GM18870 (cell line): ENCODE data around the gene POLE4.

ENCODE experiments used
- ATAC-seq: cut with Tn5 transposase; IDR thresholded peaks from one replicate; pipeline ENCODE4 v1.9.1; 2021; ENCODE audit warnings: moderate library complexity; ENCODE audit not compliant: unreplicated experiment

POLE4 gene, protein sequence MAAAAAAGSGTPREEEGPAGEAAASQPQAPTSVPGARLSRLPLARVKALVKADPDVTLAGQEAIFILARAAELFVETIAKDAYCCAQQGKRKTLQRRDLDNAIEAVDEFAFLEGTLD

GRCh38 chr2:74958274-74959105 lies at the start of gene POLE4:
TSS of gene POLE4 (plus strand) at chr2:74958643. CDS start at chr2:74958680, 37 bp downstream.
- ATAC-seq = peak; percentile 81

DNA sequence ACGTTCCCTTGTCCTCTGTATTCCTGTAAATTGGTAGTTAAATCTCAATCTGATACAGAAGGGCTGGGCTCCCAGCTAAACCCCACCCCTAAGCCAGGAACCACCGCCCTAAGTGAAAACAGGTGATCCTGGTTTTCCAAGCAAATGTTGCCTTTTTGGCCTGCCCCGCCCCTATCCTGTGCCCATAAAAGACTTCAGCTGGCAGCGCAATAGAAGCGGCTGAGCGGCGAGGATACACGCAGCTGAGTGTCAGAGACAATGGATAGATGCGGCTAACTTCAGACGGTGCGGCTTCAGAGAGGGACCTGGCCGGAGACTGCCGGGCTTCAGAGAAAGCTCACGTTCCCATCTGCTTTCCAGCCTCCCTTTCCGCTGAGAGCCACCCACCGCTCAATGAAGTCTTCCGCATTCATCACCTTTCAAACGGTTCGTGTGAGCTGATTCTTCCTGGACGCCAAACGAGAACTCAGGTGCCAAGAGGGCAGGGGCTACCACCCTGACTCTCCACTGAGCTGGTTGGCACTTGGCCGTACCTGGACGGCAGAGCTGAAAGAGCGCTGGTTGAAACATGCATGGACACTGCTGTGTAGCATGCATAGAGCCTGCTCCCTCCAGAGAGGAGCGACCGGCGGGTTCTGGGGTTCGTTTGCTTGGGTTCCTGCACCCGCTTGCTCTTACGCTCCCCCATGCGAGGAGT lies 49.5 kb upstream of the POLE4 start:
- no peak for ATAC-seq

DNA sequence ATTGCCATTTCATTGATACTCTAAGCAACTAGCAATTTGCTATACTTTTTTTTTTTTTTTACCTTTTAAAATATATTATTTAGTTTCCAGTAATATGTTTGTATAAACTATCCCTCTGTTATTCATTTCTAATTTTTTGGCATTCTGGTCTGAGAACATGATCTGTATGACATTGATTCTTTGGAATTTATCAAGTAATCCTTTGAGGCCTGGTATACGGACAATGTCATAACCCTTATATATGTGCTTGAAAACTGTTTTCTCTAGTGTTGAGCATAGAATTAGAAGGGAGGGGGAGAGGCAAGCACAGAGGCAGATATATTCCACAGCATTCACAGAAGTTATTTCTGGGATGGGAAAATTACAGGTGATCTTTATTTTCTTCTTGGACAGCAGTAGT lies 48.2 kb upstream of the POLE4 start:
- no peak for ATAC-seq

DNA sequence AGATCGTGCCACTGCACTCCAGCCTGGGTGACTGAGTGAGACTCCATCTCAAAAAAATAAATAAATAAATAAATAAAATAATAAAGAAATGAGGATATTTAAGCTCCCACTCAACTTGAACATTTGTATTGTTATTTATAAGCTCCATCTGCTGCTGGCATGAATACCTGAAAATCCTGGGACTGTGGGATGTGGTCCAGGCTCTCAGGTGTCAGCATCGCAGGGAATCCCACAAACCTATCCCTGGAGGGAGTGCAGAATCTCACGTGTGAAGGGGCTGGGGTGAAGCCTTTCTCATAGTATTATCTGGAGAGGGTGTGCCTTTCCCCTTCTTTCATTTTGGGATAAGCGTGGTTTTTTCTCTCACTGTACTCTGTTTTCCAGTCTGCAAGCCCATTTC lies 47.4 kb upstream of the POLE4 start:
- no peak for ATAC-seq

DNA sequence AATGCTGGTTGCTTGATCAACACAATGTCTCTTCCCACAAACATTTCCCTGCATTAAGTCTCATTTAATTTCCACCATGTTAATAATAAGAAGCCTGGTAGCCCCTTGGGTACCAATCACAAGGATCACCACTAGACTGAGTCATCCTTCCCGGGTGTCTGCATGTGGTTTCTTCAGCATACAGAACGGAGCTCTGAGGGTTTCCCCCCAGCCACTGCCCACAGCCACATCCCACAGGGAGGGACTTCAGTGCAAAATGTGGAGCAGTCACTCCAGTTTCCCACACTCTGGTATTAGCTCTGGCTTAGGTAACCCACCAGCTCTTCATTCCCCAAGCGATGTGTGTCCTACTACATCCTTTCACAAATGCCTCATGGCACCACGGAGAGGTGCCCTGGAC lies 42.7 kb upstream of the POLE4 start:
- no peak for ATAC-seq

- ATAC-seq = no peak
Measured at GRCh38 chr2:74916394-74916793, 42.0 kb upstream of the POLE4 start.

GRCh38 chr2:74917702-74918619 lies 40.5 kb upstream of the POLE4 start:
- ATAC-seq = no peak

GRCh38 chr2:74919827-74920226 lies 38.6 kb upstream of the POLE4 start:
- ATAC-seq = no peak

DNA sequence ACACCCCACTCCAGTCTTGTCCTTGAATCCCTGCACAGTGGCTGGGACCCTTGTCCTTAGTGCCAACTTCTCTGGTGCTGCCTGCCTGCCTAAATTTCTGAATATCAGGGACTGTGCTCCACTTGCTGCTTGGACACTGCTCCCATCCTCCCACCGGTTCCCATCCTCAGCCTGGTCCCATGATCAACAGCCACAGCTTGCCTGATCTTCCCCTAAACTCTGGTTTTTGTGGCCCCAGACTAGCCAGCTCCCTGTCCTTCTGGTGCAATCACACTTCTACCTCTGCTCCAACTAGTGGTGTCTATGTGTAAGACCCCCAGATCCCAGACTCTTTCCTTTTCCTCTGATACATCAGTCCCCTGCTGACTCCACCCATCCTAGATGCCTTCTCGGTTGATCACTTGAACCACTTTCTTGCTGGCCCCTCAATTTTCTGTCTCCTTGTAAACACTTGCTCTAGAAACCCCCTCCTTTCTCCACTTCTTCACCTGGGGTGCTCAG lies 37.2 kb upstream of the POLE4 start:
- ATAC-seq = no peak

- ATAC-seq = no peak
Measured at GRCh38 chr2:74922592-74923227, 35.7 kb upstream of the POLE4 start.

DNA sequence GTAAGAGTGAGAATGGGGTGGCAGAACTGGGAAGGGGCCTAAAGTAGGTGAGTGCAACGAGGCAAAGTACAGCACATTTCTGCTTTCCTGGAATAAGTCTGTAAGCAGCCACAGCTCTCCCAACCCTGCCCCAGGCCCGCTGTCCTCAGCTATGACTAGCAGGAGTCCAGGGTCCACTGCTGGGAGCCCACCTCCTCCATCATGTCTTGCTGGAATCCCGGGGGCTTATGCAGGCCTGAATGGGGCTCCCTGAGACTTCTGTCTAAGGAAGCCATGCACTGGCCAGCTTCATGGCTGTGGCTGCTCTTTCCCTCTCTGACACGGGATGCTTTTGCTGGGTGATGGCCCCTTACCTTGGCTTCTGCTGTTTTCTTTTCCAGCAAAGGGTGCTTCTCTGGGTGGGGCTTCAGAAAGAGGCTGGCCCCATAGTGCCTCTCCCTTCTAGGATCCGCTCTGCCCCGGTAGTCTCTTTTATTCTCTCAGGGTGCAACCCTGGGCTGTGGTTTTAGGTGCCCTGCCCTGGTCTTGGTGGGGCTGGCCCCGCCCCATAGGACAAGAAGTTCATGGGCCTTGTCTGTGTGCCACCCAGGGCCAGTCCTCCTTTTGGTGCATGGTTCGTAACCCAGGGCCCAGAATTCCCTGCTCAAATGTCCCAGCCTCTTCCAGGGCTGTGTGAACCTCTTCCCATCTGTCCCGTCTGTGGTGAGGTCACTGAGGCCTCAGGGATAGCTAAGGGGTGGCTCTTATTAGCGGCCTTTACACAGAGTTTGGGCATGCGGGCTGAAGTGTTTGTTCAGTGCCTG lies 33.8 kb upstream of the POLE4 start:
- no peak for ATAC-seq

- ATAC-seq = no peak
Measured at GRCh38 chr2:74925361-74925786, 33.1 kb upstream of the POLE4 start.

DNA sequence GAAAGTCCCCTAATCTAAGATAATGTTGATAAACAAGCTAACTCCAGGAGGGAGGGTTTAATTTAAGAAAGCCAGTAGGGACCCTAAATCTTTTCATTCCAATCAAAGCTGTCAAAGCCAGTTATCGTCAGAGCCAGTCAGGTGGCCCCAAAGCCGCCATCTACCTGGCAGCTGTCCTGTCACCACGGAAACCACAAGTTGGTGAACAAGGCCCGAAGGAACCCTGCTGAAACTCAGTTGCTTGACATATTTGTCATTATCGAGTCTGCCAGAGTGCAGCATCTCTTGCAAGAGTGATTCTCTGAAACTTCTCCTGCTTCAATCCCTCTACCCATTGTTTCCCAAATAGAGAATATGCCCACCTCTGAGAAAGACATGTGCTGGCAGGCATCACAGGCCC lies 30.8 kb upstream of the POLE4 start:
- no peak for ATAC-seq

DNA sequence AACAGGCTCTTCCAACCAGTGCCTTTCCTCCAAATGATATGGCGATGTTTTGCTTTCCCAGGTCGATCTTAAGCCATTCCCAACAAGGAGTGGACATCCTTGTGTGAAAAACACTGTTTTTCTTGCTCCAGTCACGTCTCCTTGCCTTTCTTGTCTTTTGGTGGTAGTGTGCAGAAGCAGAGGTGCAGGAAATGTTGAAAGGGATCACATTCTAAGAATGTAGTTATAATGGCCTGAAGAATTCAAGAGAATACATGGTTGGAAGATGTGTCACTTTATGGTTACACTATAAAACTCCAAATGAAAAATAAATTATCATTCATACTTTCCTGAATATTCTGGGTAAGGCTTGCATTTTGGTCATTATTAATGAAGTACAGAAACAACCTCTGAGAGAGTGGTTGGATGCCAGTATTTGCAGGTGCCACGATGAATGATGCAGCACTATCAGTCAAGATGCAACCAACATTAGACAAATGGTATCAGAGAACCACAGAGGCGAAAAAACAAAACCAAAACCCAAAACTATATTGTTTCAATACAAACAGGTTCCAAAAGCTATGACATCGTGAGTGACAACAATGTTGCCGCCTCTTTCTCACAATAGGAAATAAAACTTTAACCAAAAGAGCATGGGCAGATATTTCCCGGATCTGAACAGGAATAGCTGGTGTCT lies 27.5 kb upstream of the POLE4 start:
- no peak for ATAC-seq

- no peak for ATAC-seq
Measured at GRCh38 chr2:74931940-74932339, 26.5 kb upstream of the POLE4 start.

GRCh38 chr2:74935975-74936391 lies 22.5 kb upstream of the POLE4 start:
- ATAC-seq = no peak

GRCh38 chr2:74937221-74937880 lies 21.1 kb upstream of the POLE4 start:
- ATAC-seq = no peak

DNA sequence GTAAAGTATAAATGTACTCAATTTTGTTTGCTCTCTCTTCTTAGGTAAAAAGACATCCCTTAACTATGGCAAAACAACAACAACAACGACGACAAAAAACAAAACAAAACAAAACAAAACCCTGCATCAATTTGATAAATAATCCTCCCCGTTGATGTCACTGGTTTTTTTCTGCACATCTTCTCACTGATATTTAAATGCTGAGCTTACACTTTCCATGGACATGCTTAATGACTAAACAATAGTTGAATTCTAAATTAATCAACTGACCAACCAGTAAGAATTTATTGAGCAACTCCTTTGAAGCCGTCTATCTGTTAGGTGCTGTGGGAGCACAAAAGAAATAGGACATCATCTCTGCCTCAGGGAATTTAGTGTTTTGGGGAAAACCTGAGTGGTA lies 20.2 kb upstream of the POLE4 start:
- no peak for ATAC-seq
